CD4-positive, alpha-beta memory T cell (primary cell): ENCODE data around the gene HSPA2. TPM values are rescaled to one million over a fixed set of nuclear protein-coding genes. Genes with fewer than 3 reads are reported as not detected.
"Not testable (repeated sequence)": the region's sequence is repeated elsewhere in the genome, so short reads cannot be mapped to it uniquely, and the experiment has no call there.

ENCODE experiments used
- CTCF ChIA-PET: fragments of 350-600 bp; sonication (Branson Sonifier 250); formaldehyde crosslinking; loops from one replicate; lab custom pipeline; 2021; ENCODE audit warnings: inconsistent platforms; ENCODE audit not compliant: partially characterized antibody; lab: Charles Lee
- POLR2A ChIA-PET: fragments of 350-600 bp; sonication (Branson Sonifier 250); formaldehyde crosslinking; loops from one replicate; lab custom pipeline; 2021; ENCODE audit not compliant: partially characterized antibody; lab: Charles Lee
- DNase-seq, 5 donors: peaks; one replicate each; pipeline versions ENCODE4 v3.0.0 to v3.0.0-alpha.2; 2020 to 2022; ENCODE audit warnings: mixed read lengths in 1 of 5
- H3K27ac ChIP-seq: one replicate; pipeline ENCODE4 v1.7.0; 2013; ENCODE audit warnings: low read depth, low read length
- H3K27me3 ChIP-seq: 2 replicates; pipeline ENCODE4 v1.7.0; 2013; ENCODE audit warnings: mild to moderate bottlenecking, low read length, moderate library complexity; ENCODE audit not compliant: insufficient read depth
- H3K36me3 ChIP-seq: 2 replicates; pipeline ENCODE4 v1.7.0; 2013; ENCODE audit warnings: mild to moderate bottlenecking, low read length, moderate library complexity; ENCODE audit not compliant: insufficient read depth
- H3K4me1 ChIP-seq: 2 replicates; pipeline ENCODE4 v1.7.0; 2013; ENCODE audit warnings: mild to moderate bottlenecking, low read length, moderate library complexity; ENCODE audit not compliant: insufficient read depth
- H3K4me3 ChIP-seq, 2 donors: one replicate each; pipeline ENCODE4 v1.7.0; 2013; ENCODE audit warnings: low read length in 2 of 2, mild to moderate bottlenecking in 1 of 2
- H3K9me3 ChIP-seq, 2 donors: one replicate each; pipeline ENCODE4 v1.7.0; 2013; ENCODE audit warnings: low read length in 2 of 2, control low read depth in 1 of 2; ENCODE audit not compliant: control insufficient read depth in 1 of 2
- H3K27ac Mint-ChIP-seq, 7 donors: one replicate each; pipeline ENCODE4 v1.8.0; 2020 to 2021; ENCODE audit warnings: mixed read lengths in 7 of 7, mild to moderate bottlenecking in 6 of 7, inconsistent platforms in 3 of 7, moderate library complexity in 3 of 7
- H3K27me3 Mint-ChIP-seq, 2 donors: one replicate each; pipeline ENCODE4 v1.8.0; 2020 to 2021; ENCODE audit warnings: mixed read lengths in 2 of 2
- H3K36me3 Mint-ChIP-seq, 2 donors: one replicate each; pipeline ENCODE4 v1.8.0; 2020 to 2021; ENCODE audit warnings: mixed read lengths in 2 of 2, inconsistent platforms in 1 of 2, mild to moderate bottlenecking in 1 of 2
- H3K4me1 Mint-ChIP-seq, 4 donors: one replicate each; pipeline ENCODE4 v1.8.0; 2020 to 2021; ENCODE audit warnings: mixed read lengths in 4 of 4, mild to moderate bottlenecking in 1 of 4
- H3K4me3 Mint-ChIP-seq, 8 donors: one replicate each; pipeline ENCODE4 v1.8.0; 2020 to 2021; ENCODE audit warnings: mixed read lengths in 8 of 8, mild to moderate bottlenecking in 7 of 8, moderate library complexity in 6 of 8, inconsistent platforms in 3 of 8
- H3K9me3 Mint-ChIP-seq, 8 donors: one replicate each; pipeline ENCODE4 v1.8.0; 2020 to 2021; ENCODE audit warnings: mixed read lengths in 8 of 8, mild to moderate bottlenecking in 5 of 8, inconsistent platforms in 3 of 8, moderate library complexity in 1 of 8
- intact Hi-C: fragments of 100-400 bp; cut with micrococcal nuclease; formaldehyde crosslinking; loops from one replicate; pipeline ENCODE4 v1.15.1; 2023
- polyA plus RNA-seq, 2 donors: library from polyadenylated mRNA; unstranded; fragments of 300-500 nt; fragmentation: Illumina TruSeq; gene quantifications; one replicate each; pipeline ENCODE4 v1.2.3, GENCODE V29; 2021
- total RNA-seq, 2 experiments: library from RNA; stranded (reverse); gene quantifications; one replicate each; pipeline ENCODE4 v1.2.3, GENCODE V29; 2021

The HSPA2 gene
- total and polyA plus RNA-seq, 4 experiments from 2014 or later, result 0.37 to 1.5 (median 0.86) TPM

DNA sequence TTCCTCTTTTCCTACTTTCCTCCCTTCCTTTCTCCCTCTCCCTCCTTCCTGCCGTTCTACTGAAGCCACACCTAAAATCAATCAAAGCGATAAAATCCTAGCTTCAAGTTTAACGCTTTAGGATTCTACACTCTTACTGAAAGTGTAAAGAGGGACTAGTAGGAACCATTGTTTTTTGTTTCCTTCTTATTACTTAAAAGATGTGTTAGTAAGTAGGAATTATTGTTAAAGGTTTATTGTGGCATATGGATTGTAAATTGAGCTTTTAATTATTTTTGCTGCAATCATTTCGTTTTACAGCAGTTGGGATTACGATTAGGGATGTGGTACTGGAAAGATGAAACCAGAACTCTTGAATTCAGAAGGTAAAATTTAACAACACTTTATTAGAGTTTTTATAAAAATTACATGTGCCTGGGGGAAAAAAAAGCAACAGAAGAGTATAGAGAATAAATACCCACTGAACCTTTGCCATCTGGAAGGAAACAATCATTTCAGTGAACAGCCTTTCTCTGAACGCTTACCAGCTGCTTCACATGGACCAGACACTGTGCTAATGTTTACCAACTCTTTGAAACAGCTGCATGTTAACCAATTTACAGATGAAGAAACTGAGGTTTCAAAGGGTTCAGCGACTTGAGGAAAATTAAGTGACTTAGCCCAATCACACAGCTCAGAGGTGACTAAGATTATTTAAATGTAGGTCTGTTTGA is 10.2 kb downstream of the HSPA2 start:
- Histone ChIP-seq H3K27me3 (no peaks in the 10 kb centered on the region), H3K27ac (no peak overlapping the region), H3K4me1 (peaks cover 18% of the 10 kb centered on the region), H3K4me3 (no peak overlapping the region), H3K9me3 (no peaks in the 10 kb centered on the region), H3K36me3 (no peaks in the 10 kb centered on the region)
- H3K4me3 Mint-ChIP-seq, result peak overlapping the region; percentile 71 to 78 (median 74)
- CTCF ChIA-PET, result interaction anchor here (1.0 to 1.7 kb wide), 4 partner anchors 9 to 86 kb away, joined by 3 to 5 read pairs (median 5); no protein-coding TSS in a partner anchor
- no peaks in the 10 kb centered on the region for H3K36me3 Mint-ChIP-seq
- H3K9me3 Mint-ChIP-seq, result no peaks in the 10 kb centered on the region
- H3K4me1 Mint-ChIP-seq, result peaks cover 7 to 18% (median 14%) of the 10 kb centered on the region in 4 donors
- no peaks in the 10 kb centered on the region for H3K27me3 Mint-ChIP-seq
- no peak for DNase-seq
- POLR2A ChIA-PET, result interaction anchor here (0.7 to 2.4 kb wide), 2 partner anchors 10 to 548 kb away, joined by 3 to 14 read pairs; partner anchors contain the start of gene HSPA2
- peak overlapping the region in 5 of 7 donors; percentile 5 to 86 (median 43) for H3K27ac Mint-ChIP-seq
- intact Hi-C loops, result no loop called here

GRCh38 chr14:64554556-64554955 is 14.0 kb downstream of the HSPA2 start:
- intact Hi-C loops, result no loop called here
- peaks cover 4 to 10% (median 7%) of the 10 kb centered on the region in 4 donors for H3K4me1 Mint-ChIP-seq
- POLR2A ChIA-PET, result interaction anchor here (1.7 kb wide), 1 partner anchor 14 kb away, joined by 5 read pairs; the partner anchor contains the start of gene HSPA2
- H3K27me3 Mint-ChIP-seq, result no peaks in the 10 kb centered on the region
- no peaks in the 10 kb centered on the region for H3K9me3 Mint-ChIP-seq
- Histone ChIP-seq H3K4me3 (no peak overlapping the region), H3K9me3 (no peaks in the 10 kb centered on the region), H3K36me3 (no peaks in the 10 kb centered on the region), H3K27ac (no peak overlapping the region), H3K4me1 (peaks cover 10% of the 10 kb centered on the region), H3K27me3 (no peaks in the 10 kb centered on the region)
- DNase-seq, result no peak
- CTCF ChIA-PET, result interaction anchor here (2.1 kb wide), 1 partner anchor 12 kb away, joined by 8 read pairs; no protein-coding TSS in a partner anchor
- H3K36me3 Mint-ChIP-seq, result no peaks in the 10 kb centered on the region
- H3K27ac Mint-ChIP-seq, result no peak overlapping the region
- no peak overlapping the region for H3K4me3 Mint-ChIP-seq

DNA sequence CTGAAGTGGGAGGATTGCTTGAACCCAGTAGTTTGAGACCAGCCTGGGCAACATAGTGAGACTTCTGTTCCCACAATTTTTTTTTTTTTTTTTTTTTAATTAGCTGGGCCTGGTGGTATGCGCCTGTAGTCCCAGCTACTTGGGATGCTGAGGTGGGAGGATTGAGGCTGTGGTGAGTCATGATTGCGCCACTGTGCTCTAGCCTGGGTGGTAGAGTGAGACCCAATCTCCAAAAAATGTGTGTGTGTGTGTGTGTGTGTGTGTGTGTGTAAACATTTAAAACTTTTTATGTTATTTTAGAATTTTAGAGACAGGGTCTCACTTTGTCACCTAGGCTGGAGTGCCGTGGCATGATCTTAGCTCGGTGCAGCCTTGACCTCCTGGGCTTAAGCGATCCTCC is 16.0 kb downstream of the HSPA2 start:
- Mint-ChIP-seq H3K36me3 (no peaks in the 10 kb centered on the region), H3K4me3 (no peak overlapping the region), H3K4me1 (peaks cover 2 to 13% (median 7%) of the 10 kb centered on the region in 4 donors), H3K27me3 (no peaks in the 10 kb centered on the region), H3K9me3 (no peaks in the 10 kb centered on the region), H3K27ac (peak overlapping the region in 1 of 7 donors; percentile 43)
- no peaks in the 10 kb centered on the region for H3K9me3 ChIP-seq
- no peak for DNase-seq
- no peak overlapping the region for H3K27ac ChIP-seq
- CTCF ChIA-PET, result interaction anchor here (0.7 kb wide), 1 partner anchor 34 kb away, joined by 3 read pairs; no protein-coding TSS in a partner anchor
- H3K27me3 ChIP-seq, result no peaks in the 10 kb centered on the region
- no peak overlapping the region for H3K4me3 ChIP-seq
- H3K36me3 ChIP-seq, result no peaks in the 10 kb centered on the region
- POLR2A ChIA-PET, result no interaction called here
- intact Hi-C loops, result no loop called here
- H3K4me1 ChIP-seq, result peaks cover 7% of the 10 kb centered on the region

- H3K4me3 ChIP-seq, H3K36me3 ChIP-seq, intact Hi-C loops, POLR2A ChIA-PET, CTCF ChIA-PET, H3K36me3 Mint-ChIP-seq, H3K27ac ChIP-seq, H3K9me3 Mint-ChIP-seq, H3K27ac Mint-ChIP-seq, H3K9me3 ChIP-seq, H3K4me1 ChIP-seq, H3K27me3 Mint-ChIP-seq, H3K4me3 Mint-ChIP-seq, H3K27me3 ChIP-seq, DNase-seq: not testable (repeated sequence)
- peaks cover 2 to 17% (median 11%) of the 10 kb centered on the region in 4 donors for H3K4me1 Mint-ChIP-seq
Measured at GRCh38 chr14:64558216-64558615, 17.7 kb downstream of the HSPA2 start.

GRCh38 chr14:64561631-64562030 is 21.1 kb downstream of the HSPA2 start:
- no peak overlapping the region for H3K27ac Mint-ChIP-seq
- H3K4me3 Mint-ChIP-seq, result no peak overlapping the region
- H3K27me3 ChIP-seq, result no peaks in the 10 kb centered on the region
- H3K4me1 ChIP-seq, result peaks cover 7% of the 10 kb centered on the region
- no peak overlapping the region for H3K27ac ChIP-seq
- H3K27me3 Mint-ChIP-seq, result peaks cover 0 to 1% of the 10 kb centered on the region in 2 donors
- CTCF ChIA-PET, result interaction anchor here (0.8 kb wide), 1 partner anchor 75 kb away, joined by 3 read pairs; no protein-coding TSS in a partner anchor
- no peaks in the 10 kb centered on the region for H3K36me3 ChIP-seq
- H3K4me1 Mint-ChIP-seq, result peaks cover 2 to 17% (median 11%) of the 10 kb centered on the region in 4 donors
- no peak for DNase-seq
- POLR2A ChIA-PET, result no interaction called here
- H3K9me3 ChIP-seq, result no peaks in the 10 kb centered on the region
- H3K9me3 Mint-ChIP-seq, result no peaks in the 10 kb centered on the region
- H3K4me3 ChIP-seq, result no peak overlapping the region
- no peaks in the 10 kb centered on the region for H3K36me3 Mint-ChIP-seq
- intact Hi-C loops, result no loop called here

DNA sequence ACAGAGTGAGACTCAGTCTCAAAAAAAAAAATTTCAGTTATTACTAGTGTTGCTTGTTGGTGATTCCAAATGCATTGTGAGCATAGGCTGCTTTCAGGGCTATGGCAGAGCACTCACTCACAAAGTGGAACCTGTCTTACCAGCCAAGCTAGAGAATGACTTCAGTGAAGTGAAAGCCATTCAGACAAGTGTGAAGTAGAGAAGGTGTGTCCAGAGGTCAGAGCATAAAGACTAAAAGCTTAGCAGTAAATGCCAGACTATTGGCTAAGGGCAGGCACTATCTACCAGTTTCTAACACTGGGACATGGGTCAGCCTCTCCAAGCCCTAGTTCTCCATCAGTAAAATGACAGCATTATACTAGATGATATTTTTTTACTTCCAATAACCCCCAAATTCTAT is 21.9 kb downstream of the HSPA2 start:
- Mint-ChIP-seq H3K4me1 (peaks cover 2 to 17% (median 11%) of the 10 kb centered on the region in 4 donors), H3K9me3 (no peaks in the 10 kb centered on the region), H3K27me3 (peaks cover 0 to 3% of the 10 kb centered on the region in 2 donors), H3K36me3 (no peaks in the 10 kb centered on the region), H3K27ac (no peak overlapping the region), H3K4me3 (no peak overlapping the region)
- POLR2A ChIA-PET, result no interaction called here
- DNase-seq, result no peak
- H3K36me3 ChIP-seq, result no peaks in the 10 kb centered on the region
- H3K4me3 ChIP-seq, result no peak overlapping the region
- no peak overlapping the region for H3K27ac ChIP-seq
- no peaks in the 10 kb centered on the region for H3K27me3 ChIP-seq
- intact Hi-C loops, result no loop called here
- peaks cover 7% of the 10 kb centered on the region for H3K4me1 ChIP-seq
- H3K9me3 ChIP-seq, result no peaks in the 10 kb centered on the region
- CTCF ChIA-PET, result interaction anchor here (1.0 kb wide), 1 partner anchor 19 kb away, joined by 3 read pairs; no protein-coding TSS in a partner anchor

- H3K9me3 Mint-ChIP-seq, result no peaks in the 10 kb centered on the region
Measured at GRCh38 chr14:64563696-64564095, 23.2 kb downstream of the HSPA2 start.

More at GRCh38 chr14:64563696-64564095, 23.2 kb downstream of the HSPA2 start:
- H3K27ac ChIP-seq, result no peak overlapping the region
- POLR2A ChIA-PET, result no interaction called here
- no peak for DNase-seq
- Mint-ChIP-seq H3K4me3 (no peak overlapping the region), H3K27ac (no peak overlapping the region), H3K36me3 (no peaks in the 10 kb centered on the region), H3K4me1 (peaks cover 2 to 17% (median 11%) of the 10 kb centered on the region in 4 donors), H3K27me3 (peaks cover 0 to 3% of the 10 kb centered on the region in 2 donors)
- peaks cover 7% of the 10 kb centered on the region for H3K4me1 ChIP-seq
- H3K27me3 ChIP-seq, result no peaks in the 10 kb centered on the region
- intact Hi-C loops, result no loop called here
- H3K36me3 ChIP-seq, result no peaks in the 10 kb centered on the region
- no peak overlapping the region for H3K4me3 ChIP-seq
- CTCF ChIA-PET, result no interaction called here
- H3K9me3 ChIP-seq, result no peaks in the 10 kb centered on the region
